Activated naive CD4-positive, alpha-beta T cell treated with Interleukin-2 at 50 U/mL for 16 hours (primary cell): ENCODE measurements around the gene RNF217.
"Not testable (repeated sequence)": the region's sequence is repeated elsewhere in the genome, so short reads cannot be mapped to it uniquely, and the experiment has no call there.

Experiments used
- DNase-seq: peaks from one replicate; pipeline ENCODE4 v3.0.0-alpha.2; 2020

Gene RNF217

DNA sequence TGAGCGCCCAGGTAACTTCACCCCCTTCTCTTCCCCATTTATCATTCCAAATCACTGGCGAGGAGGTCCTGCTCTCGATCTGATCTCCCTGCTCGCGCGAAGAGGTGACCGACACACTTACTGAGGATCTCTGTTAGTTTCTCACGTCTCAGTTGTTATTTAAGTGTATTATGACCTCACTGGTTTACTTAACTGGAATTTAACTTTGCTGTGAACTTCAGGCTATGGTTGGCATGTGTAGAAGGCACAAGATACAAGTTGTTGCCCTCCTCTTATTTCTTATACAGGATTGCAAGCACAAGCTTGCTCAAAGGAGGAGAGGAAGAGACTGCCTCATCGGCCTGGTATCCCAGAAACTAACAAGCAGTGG lies 1.2 kb downstream of the RNF217 start:
- DNase-seq = no peak

DNA sequence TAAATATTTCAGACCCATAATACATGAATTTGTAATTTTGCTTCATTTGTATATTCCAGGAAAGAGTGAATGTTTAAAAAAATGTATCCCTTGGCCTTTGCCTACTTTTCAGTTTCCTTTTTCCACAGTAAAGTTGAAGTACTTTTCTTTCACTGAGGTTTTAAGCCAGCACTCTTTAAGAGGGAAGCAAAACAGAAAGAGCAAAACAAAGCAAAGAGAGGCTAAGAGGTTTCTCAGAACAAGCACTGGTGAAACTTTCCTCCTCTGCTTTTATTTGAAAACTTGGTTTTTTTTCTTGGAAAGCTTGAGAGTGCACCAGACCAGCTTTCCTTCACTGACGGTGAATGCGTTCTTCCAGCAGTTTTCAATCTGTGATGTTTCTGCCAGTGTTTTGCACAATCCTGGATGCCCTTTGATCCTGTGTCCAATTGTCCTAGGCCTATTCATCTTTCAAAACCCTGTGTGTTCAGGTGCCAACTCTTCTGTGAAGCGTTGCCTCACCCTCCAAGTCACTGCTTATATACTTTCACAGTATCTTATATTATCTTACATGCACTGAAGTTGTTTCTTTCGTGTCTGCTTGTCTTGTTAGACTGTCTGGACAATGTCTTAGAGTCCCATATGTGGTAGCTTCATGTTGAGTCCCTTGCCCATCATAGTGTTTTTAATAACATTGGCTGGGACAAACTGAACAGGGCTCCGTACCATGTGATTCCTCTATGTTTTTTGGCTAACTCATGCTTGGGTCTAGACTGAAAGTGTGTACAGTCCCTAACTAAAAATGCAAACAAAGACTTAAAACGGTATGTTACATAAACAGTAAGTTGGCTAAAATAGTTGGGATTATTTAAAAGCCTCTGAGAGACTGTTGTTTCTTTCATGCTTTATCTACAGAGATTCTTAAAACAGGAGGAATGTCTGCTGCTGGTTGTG lies 1.9 kb downstream of the RNF217 start:
- DNase-seq = no peak

DNA sequence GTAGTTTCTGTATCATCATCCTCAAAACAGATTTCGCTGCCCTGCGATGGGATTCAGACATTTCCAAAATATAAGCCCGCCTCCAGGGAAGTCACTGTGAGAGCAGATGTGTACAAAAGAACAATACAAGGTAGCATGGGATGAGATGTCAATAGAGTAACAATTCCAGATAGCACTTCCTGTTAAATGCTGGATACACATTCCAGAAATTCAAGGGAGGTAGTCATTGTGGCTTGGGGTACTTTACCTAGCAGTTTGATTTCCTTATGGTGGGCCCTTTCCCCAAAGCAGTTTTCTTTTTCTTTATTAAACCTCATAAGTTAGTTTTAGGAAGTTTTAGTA lies 2.5 kb downstream of the RNF217 start:
- DNase-seq = no peak

DNA sequence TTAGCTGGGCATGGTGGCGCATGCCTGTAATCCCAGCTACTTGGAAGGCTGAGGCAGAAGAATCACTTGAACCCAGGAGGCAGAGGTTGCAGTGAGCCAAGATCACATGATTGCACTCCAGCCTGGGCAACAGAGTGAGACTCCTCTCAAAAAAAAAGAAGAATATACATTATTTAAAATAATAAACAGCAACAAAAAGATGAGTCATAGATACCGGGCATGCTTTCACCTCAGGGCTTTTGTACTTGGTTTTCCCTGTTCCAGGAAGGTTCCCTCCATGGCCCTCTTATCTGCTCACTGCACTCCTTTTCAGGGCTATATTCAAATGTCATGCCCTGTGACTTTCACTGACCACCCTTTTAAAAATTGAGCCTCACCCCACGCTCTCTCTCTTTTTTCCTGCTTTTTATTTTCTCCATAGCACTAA lies 3.2 kb downstream of the RNF217 start:
- not testable (repeated sequence) for DNase-seq

DNA sequence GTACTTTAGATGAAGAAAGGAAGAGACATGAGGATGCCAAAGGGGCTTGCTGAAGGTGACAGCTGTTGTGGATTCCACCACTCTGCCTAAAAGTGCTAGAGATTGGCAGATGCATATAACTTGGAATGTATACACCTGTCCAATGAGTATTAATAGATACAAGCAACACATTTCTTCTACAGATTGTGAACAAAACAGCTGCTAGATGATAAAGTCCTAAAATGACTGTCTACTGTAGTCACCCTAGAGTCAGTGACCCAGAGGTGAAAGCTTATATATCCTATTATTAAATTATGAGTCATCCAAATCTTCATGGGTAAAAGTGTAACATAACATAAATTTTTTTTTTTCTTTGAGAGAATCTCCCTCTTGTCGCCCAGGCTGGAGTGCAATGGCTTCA lies 5.2 kb downstream of the RNF217 start:
- DNase-seq = no peak

DNA sequence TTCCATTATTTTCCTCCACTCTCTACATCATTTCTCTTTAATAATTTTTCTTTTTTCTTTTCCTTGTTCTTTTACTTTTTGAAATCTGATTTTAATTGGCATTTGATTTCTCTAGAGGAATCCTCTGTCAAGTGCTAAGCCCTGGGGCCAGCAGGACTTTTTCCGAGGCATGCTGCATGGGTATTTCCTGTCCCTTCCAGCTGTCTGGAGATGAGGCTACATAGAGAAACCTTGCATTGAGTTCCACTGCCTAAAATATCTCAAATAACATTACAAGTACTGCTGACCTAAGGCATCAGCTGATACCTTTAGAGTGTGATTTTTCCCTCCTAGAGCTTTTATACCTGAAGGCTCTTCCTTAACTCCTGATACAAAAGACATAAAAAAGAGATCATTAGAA lies 6.2 kb downstream of the RNF217 start:
- DNase-seq = no peak

DNA sequence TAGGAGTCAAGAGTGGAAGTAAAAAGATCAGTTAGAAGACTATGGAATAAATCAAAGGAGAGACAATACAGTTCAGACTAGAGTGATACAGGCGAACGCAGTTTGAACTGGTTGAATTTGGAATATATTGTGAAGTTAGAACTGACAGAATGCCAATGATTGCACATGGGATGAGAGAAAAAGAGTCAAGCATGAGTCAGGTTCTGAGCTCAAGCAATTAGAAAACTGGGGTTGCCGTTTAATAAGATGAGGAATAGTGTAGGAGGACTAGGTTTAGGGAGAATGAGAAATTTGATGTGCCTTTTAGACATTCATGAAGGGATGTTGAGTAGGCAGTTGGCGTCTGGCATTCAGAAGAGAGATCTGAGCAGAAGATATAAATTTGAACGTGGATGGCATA lies 8.0 kb downstream of the RNF217 start:
- no peak for DNase-seq

DNA sequence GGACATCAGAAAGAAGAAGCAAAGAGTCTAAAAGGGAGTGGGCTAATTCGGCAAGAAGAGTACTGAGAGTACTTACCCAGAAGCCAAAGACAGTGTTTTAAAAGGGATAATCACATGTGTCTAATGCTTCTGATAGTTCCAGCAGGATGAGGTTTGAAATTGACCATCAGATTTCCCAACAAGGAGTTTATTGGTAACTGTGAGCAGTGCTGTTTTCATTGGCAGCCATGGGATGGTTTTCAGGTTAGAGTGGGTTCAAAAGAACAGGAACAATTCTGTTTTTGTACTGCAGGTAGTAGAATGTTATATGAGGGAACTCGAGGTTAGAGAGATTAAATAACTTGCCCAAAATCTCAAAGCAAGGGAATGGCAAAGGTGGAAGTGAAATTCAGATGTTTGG lies 8.5 kb downstream of the RNF217 start:
- no peak for DNase-seq

DNA sequence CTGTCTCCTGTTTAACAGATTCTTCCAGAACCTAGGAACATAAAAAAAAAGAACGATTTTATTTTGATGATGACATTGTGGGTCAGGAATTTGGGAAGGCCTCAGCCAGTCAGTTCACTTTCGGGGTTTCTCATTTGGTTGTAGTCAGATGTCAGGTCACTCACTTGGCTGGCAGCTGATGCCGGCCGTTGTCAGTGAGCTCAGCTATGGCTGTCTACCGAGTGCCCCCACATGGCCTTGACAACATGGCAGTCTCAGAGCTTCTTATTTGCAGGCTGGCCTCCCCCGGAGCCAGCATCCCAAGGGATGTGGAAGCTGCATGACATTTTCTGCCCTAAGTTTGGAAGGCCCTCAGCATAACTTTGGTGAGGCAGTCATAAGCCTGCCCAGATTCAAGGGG lies 11.5 kb downstream of the RNF217 start:
- no peak for DNase-seq

DNA sequence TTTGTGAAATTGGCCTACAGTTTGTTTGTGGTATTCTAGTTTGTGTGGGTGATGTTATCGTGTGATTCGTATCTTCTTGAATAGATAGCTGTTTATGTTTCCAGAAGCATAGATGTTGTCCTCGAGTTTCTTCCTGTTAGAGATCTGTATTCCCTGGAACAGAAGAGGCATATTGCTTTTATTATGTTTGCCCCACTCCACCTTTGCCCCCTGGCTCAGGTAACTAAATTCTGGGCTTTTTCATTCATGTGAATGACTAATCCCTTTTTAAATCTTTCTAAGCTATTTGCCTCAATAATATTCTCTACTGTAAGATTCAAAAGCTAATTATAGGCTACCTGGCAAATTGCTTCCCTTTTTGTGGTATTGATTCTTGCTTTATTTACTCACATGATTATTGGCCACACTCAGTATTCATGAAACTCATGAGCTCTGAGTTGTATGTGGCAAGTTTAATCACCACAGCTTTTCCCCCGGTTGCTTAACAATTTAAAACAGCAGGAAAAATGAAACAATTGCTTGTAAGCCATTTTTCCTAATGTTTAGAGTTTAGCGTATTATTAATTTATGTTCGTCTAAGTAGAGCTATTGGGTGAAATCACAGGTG lies 12.6 kb downstream of the RNF217 start:
- DNase-seq = no peak

DNA sequence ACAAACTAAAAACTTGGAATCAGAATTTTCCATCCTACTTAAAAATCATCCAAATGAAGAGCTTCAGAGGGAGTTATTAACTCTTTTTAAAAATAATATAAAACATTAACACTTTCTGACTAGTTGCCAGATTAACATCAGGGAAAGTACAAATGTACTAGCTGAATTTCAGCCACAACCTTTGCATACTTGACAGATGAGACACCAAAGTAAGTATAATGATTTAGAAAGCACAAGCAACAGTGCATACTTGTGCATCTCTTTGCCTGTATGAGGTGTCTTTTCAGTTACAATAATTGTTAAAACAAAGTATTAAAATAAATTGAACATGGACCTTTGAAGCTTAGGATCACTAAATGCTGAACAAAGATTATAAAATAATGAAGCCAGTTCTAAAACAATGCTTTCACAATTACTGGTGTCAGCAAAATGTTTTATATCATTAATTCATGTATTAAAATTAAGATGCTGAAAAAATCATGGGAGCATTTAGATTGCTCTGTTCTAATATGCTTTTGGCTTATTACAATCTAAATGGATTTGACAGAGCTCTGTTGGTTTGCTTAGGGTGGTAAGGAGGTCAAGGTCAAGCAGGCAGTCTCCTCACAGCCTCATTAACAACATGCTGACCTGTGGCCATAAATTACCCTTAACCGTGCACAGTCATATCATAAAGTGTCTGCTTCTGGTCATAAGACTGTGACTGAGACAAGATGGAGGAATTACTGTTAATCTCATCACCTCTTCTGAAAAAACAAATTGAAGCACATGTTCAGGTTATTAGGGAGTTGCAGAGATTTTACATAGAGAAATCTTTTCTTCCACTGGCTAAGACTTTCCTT lies 15.1 kb downstream of the RNF217 start:
- DNase-seq = no peak

DNA sequence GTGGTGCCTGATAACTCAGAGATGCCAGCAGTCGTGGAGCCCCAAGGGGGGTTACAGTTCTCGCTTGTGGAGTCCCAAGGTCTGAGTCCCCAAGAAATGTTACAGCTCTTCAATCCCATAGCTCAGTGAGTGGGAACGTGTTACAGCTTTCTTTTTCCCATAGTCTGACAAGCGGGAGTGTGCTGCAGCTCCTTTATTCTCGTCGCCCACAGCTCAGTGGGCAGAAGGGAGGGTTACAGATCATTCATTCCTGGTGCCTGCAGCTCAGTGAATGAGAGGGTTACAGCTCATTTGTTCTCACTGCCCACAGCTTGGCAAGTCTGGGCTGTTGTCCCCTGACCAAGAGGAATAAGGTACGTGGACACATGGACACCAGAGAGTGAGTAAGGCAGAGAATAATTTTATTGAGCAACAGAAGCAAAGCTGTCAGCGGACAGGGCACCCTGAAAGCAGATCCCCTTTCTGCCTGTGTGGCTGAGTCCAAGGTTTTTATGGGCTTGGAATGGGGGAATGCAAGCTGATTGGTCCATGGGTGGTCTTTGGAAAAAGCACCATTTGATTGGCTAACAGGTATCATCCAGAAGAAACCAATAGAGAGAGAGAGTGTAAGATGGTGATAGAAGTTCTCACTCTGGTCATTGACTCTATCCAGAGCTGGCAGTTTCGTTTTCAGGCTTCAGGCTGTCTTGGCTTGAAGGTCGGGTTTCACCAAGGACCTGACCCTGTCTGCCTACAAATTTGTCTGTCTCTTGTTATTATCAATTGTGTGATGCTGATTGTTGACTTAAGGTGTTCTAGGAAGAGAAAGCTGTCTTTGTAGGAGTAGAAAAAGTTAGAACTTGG lies 16.4 kb downstream of the RNF217 start:
- DNase-seq = no peak

DNA sequence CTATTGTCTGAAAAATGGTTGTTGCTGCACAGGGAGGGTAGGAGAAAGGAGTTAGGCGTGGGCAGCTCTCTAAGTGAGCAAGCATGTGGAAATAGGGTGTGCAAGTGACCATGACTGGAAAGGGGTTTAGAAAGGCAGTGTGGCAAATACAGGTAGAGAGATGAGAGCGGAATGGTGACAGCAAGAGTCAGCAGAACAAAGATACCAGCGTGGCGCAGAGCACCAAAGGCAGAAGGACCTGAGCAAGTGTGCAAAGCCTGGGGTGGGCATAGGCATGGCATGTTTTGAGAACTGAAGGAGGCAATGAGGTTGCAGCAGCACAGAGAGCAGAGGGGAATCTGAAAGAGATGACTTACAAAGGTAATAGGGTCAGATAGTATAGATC lies 17.0 kb downstream of the RNF217 start:
- no peak for DNase-seq

DNA sequence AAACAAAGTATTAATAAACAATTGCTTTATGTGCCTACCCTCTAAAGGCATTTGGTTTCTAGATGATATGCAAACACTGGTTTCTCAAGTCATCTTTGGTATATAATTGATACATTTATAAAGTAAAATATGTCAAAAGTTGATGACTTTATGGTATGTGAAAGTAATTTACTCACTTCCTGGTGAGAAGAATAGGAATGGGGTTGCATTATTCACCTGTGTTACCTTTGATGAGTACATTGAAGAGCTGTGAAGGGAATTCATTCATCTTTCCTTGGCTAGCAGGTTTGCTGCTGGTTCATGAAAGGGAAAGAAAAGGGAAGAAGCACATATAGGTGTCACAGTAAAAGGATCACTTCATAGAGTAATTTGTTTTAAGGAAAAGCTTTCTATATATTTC lies 20.4 kb downstream of the RNF217 start:
- DNase-seq = no peak

DNA sequence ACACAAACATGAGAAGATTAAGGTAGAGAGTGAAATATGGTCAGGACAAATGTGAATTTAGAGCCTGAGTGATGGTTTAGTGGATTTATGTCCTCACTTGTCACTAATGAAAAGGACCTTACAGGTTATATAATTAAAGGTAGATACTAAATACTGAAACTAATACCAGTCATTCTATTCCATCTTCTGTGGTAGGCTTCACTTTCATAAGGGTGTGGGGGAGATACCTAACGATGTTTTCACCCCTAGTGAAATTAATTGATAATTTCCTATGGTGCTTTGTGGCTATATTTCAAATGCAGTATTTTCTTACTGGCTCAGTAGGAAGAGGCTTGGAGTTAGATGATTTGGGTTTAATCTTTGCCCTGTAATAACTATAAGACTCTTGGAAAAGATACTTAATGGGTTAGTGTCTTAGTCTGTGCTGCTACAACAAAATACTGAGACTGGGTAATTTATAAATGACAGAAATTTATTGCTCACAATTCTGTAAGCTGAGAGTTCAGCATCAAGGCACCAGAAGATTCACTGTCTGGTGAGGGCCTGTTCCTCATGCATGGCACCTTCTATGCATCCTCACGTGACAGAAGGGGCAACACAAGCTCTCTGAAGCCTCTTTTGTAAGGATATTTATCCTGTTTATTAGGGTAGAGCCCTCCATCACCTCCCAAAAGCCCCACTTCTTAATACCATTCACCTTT lies 21.3 kb downstream of the RNF217 start:
- DNase-seq = no peak

DNA sequence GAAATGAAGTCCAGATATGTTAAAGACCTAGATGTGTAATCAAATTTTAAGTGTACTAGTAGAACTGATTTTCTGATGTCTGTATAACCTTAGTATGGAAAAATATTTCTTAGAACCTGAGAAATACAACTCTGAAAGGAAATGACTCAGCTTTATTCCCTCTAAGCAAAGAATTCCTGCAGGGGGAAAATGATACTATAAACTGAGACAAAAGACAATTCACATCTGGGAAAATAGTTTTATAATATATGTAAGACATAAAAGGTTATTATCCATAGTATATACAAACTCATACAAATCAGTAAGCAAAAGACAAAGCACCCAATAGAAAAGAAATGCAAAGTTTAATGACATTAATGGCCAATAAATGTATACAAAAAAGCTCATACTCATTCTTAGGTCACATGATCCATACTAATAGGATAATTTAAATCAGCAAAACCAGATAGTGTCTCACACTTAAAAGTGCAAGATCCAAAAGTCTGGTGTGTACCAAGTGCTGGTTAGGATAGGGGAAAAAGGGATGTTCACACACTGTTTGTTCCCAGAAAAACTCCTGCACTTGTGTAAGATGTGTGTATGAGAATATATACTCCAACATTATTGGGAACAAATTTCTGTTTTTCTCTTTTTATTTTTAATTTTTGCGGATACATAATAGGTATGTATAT lies 22.6 kb downstream of the RNF217 start:
- DNase-seq = no peak

DNA sequence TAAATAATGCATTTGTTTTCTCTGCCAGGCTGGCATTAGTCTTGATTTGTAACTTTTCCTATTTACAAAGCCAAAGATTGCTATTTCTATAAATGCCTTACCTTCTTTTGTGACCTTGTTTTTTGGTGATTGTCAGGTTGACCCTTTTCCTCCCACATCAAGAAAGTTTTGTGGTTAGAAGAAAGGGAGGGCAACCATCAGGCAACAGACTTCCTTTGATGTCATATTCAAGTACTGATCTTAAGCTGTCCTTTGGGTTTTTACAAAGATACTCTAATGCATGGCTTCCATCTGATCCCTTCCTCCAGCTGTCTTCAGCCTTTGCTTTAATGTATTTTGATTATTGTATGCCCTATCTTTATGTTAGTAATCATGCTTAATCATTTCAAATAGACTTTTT lies 23.9 kb downstream of the RNF217 start:
- DNase-seq = no peak

DNA sequence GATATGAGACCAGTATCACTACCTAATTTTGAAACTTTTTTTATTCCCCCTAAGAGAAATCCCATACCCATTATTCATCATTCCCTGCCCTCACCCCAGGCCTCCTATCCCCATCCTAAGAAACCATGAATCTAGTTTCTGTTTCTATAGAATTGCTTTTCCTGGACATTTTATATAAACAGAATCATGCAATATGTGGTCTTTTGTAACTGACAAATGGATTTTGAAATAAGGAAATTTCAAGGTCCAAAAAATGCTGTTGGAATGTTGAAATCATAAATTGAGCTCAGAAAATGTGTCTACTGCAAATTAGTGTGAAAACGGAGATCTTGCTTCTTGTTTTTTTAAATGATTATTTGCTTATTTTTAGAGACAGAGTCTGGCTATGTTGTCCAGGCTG lies 25.1 kb downstream of the RNF217 start:
- no peak for DNase-seq

DNA sequence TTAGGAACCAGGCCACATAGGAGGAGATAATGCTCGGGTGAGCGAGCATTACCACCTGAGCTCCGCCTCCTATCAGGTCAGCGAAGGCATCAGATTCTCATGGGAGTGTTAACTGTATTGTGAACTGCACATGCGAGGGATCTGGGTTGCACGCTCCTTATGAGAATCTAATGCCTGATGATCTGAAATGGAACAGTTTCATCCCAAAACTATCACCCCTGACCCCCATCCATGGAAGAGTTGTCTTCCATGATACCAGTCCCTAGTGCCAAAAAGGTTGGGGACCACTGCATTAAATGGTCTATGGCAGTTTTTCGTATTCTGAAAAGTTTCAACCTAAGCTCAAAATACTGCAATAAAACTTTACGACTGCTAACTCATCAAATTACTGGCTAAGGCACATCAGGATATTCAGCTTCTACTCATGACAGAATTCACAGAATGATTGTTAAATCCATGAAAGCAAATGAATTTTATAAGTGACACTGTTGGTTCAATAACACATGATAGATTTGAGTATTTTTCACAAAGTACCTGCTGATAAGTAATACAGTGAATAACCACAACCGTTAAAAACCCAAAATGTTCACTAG lies 25.9 kb downstream of the RNF217 start:
- no peak for DNase-seq

DNA sequence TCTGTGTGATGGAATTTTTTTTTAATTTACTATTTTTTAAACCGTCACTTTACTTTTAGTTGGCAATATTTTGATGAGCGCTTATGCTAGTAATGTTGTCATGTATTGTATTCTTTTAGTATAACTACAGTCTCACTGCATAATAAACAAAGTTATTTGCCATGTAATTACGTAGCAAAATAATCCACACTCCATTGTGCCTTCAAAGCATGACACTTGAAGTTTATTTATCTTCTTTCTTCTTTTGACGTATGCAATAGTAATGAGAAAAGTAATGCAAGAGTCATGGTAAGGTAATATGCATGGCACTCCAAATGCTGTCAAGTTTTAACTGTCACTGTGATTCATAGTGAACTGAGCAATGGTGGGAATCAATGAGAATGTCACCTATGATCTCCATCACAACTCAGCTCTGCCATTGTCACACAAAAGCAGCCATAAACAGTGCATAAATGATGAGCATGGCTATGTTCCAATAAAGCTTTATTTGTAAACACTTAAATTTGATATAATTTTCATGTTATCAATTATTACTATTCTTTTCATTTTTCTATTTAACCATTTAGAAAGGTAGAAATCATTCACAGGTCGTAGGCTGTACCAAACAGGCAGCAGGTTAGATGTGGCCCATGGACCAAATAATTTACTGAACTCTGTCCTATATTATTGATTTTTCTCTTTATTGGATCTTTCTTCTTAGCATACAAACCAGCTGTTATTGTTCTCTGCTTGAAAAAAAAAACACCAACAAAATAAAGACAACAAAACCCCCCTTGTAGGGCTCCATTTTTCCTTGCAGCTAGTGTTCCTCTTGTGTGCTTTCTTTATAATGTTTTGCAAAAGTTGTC lies 27.1 kb downstream of the RNF217 start:
- no peak for DNase-seq
